Naive thymus-derived CD4-positive, alpha-beta T cell (primary cell): Measurements from ENCODE around the gene COBLL1. TPM values are rescaled to one million over a fixed set of nuclear protein-coding genes. Genes with fewer than 3 reads are reported as not detected.

Source experiments
- ATAC-seq: fragments of 150-1000 bp; cut with Tn5 transposase; 2 replicates; pipeline ENCODE4 v1.10.0; 2021; ENCODE audit warnings: mild to moderate bottlenecking, moderate library complexity
- CTCF ChIA-PET: fragments of 350-600 bp; sonication (Branson Sonifier 250); formaldehyde crosslinking; loops from one replicate; lab custom pipeline; 2021; ENCODE audit warnings: antibody characterized with exemption; lab: Charles Lee
- POLR2A ChIA-PET: fragments of 350-600 bp; sonication (Branson Sonifier 250); formaldehyde crosslinking; loops from one replicate; lab custom pipeline; 2021; ENCODE audit warnings: antibody characterized with exemption, inconsistent platforms; lab: Charles Lee
- DNase-seq, 9 donors: peaks; one replicate each; pipeline versions ENCODE4 v3.0.0 to v3.0.0-alpha.2; 2020 to 2022; ENCODE audit warnings: mixed read lengths in 1 of 9
- H3K27ac ChIP-seq: one replicate; pipeline ENCODE4 v1.7.0; 2013; ENCODE audit warnings: mild to moderate bottlenecking, low read depth, low read length, moderate library complexity
- H3K27me3 ChIP-seq, 2 donors: one replicate each; pipeline ENCODE4 v1.7.0; 2013; ENCODE audit warnings: low read length in 2 of 2, mild to moderate bottlenecking in 2 of 2, moderate library complexity in 2 of 2; ENCODE audit not compliant: control insufficient read depth in 2 of 2, insufficient read depth in 2 of 2
- H3K36me3 ChIP-seq, 3 experiments: 1 replicate in 2 of 3; 2 replicates in 1 of 3; pipeline ENCODE4 v1.7.0; 2013; ENCODE audit warnings: low read length in 3 of 3, mild to moderate bottlenecking in 3 of 3, moderate library complexity in 1 of 3; ENCODE audit not compliant: insufficient read depth in 3 of 3, control insufficient read depth in 2 of 3
- H3K4me1 ChIP-seq, 2 donors: one replicate each; pipeline ENCODE4 v1.7.0; 2013; ENCODE audit warnings: low read length in 2 of 2, mild to moderate bottlenecking in 2 of 2, moderate library complexity in 1 of 2; ENCODE audit not compliant: control insufficient read depth in 2 of 2, insufficient read depth in 2 of 2
- H3K4me3 ChIP-seq: 2 replicates; pipeline ENCODE4 v1.7.0; 2013; ENCODE audit warnings: mild to moderate bottlenecking, low read length
- H3K9me3 ChIP-seq, 3 experiments: 1 replicate in 2 of 3; 2 replicates in 1 of 3; pipeline ENCODE4 v1.7.0; 2013; ENCODE audit warnings: low read length in 3 of 3; ENCODE audit not compliant: control insufficient read depth in 2 of 3
- H3K27ac Mint-ChIP-seq, 9 donors: one replicate each; pipeline ENCODE4 v1.8.0; 2020 to 2022; ENCODE audit warnings: mixed read lengths in 9 of 9, mild to moderate bottlenecking in 8 of 9, moderate library complexity in 5 of 9, inconsistent platforms in 2 of 9
- H3K27me3 Mint-ChIP-seq, 5 donors: one replicate each; pipeline ENCODE4 v1.8.0; 2021 to 2022; ENCODE audit warnings: mixed read lengths in 5 of 5, mild to moderate bottlenecking in 1 of 5
- H3K36me3 Mint-ChIP-seq, 5 donors: one replicate each; pipeline ENCODE4 v1.8.0; 2020 to 2022; ENCODE audit warnings: mixed read lengths in 5 of 5, mild to moderate bottlenecking in 3 of 5, inconsistent platforms in 1 of 5
- H3K4me1 Mint-ChIP-seq, 7 donors: one replicate each; pipeline ENCODE4 v1.8.0; 2020 to 2022; ENCODE audit warnings: mixed read lengths in 7 of 7, mild to moderate bottlenecking in 3 of 7, inconsistent platforms in 1 of 7
- H3K4me3 Mint-ChIP-seq, 10 donors: one replicate each; pipeline ENCODE4 v1.8.0; 2020 to 2022; ENCODE audit warnings: mild to moderate bottlenecking in 10 of 10, mixed read lengths in 10 of 10, moderate library complexity in 6 of 10, inconsistent platforms in 2 of 10
- H3K9me3 Mint-ChIP-seq, 11 donors: one replicate each; pipeline ENCODE4 v1.8.0; 2020 to 2022; ENCODE audit warnings: mixed read lengths in 11 of 11, mild to moderate bottlenecking in 4 of 11, inconsistent platforms in 1 of 11, moderate library complexity in 1 of 11
- intact Hi-C, 2 donors: fragments of 100-400 bp; cut with micrococcal nuclease; formaldehyde crosslinking; loops; one replicate each; pipeline ENCODE4 v1.15.1; 2023
- polyA plus RNA-seq, 2 donors: library from polyadenylated mRNA; unstranded; fragments of 300-500 nt; fragmentation: Illumina TruSeq; gene quantifications; one replicate each; pipeline ENCODE4 v1.2.3, GENCODE V29; 2021
- total RNA-seq, 6 experiments: library from RNA in 5 of 6; stranded (reverse) in 5 of 6; gene quantifications; 1 replicate in 5 of 6; 2 replicates in 1 of 6; pipeline ENCODE4 v1.2.3 and lab custom pipeline; 2021 to 2026

COBLL1 gene
- total and polyA plus RNA-seq, 7 experiments from 2014 or later, result 0.22 to 8.0 (median 0.57) TPM; not detected in 2

- DNase-seq (no peak), ATAC-seq (no peak)
- CTCF ChIA-PET, result no interaction called here
- Mint-ChIP-seq H3K27me3 (no peaks in the 10 kb centered on the region), H3K4me3 (no peak overlapping the region), H3K36me3 (no peaks in the 10 kb centered on the region), H3K9me3 (peaks cover 0 to 13% (median 0%) of the 10 kb centered on the region in 11 donors), H3K4me1 (no peaks in the 10 kb centered on the region), H3K27ac (no peak overlapping the region)
- intact Hi-C loops, result no loop called here
- H3K4me3 ChIP-seq, result no peak overlapping the region
- no peaks in the 10 kb centered on the region for H3K9me3 ChIP-seq
- H3K27ac ChIP-seq, result no peak overlapping the region
- H3K4me1 ChIP-seq, result no peaks in the 10 kb centered on the region
- H3K27me3 ChIP-seq, result no peaks in the 10 kb centered on the region
- no peaks in the 10 kb centered on the region for H3K36me3 ChIP-seq
- POLR2A ChIA-PET, result no interaction called here
Observed at GRCh38 chr2:164677271-164677670, 164.4 kb downstream of the COBLL1 start.

DNA sequence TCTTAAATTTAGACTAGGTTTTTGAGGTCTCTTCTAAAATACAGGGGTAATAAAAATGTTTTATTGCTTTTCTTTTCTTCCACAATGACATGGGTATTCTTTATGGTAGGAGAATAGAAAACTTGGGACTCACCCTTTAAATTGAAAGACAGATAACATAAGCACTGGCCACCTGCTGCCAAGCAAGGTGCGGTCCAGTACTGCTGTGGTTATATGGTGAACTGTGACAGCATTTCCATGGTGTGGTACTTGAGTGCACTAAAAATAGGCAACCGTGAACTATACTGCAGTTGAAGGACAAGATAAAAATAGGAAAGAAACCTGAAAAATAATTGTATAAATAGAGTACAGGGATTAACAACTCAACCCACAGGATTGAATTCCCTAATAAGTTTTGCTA, 165.9 kb downstream of the COBLL1 start:
- no peak for ATAC-seq
- POLR2A ChIA-PET, result no interaction called here
- Mint-ChIP-seq H3K36me3 (no peaks in the 10 kb centered on the region), H3K4me1 (no peaks in the 10 kb centered on the region), H3K27me3 (no peaks in the 10 kb centered on the region), H3K4me3 (no peak overlapping the region), H3K27ac (no peak overlapping the region), H3K9me3 (peaks cover 0 to 13% (median 0%) of the 10 kb centered on the region in 11 donors)
- H3K27me3 ChIP-seq, result no peaks in the 10 kb centered on the region
- intact Hi-C loops, result no loop called here
- no peaks in the 10 kb centered on the region for H3K36me3 ChIP-seq
- CTCF ChIA-PET, result no interaction called here
- H3K4me3 ChIP-seq, result no peak overlapping the region
- DNase-seq, result no peak
- no peaks in the 10 kb centered on the region for H3K9me3 ChIP-seq
- H3K4me1 ChIP-seq, result no peaks in the 10 kb centered on the region
- H3K27ac ChIP-seq, result no peak overlapping the region

DNA sequence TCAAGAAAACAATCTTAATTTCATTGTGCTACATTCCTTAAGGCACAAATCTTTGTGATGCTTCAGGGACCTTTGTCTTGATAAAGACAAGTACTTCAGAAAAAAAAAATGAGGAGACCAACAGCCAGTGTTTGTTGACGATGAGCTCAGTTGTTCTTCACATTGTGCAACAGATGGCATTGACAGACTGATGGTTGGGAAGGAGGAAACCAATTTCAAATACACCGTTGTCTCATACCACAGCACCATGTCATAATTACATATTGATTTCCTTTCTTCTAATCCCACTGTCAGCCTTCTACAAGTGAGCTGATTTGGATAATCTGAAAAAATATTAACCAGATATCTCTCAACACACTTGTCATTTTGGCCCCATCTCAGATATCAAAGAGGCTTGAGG, 166.6 kb downstream of the COBLL1 start:
- DNase-seq (no peak), ATAC-seq (no peak)
- Mint-ChIP-seq H3K4me3 (no peak overlapping the region), H3K9me3 (peaks cover 0 to 13% (median 0%) of the 10 kb centered on the region in 11 donors), H3K4me1 (no peaks in the 10 kb centered on the region), H3K36me3 (no peaks in the 10 kb centered on the region), H3K27me3 (no peaks in the 10 kb centered on the region), H3K27ac (no peak overlapping the region)
- ChIA-PET POLR2A (no interaction called here), CTCF (no interaction called here)
- no peaks in the 10 kb centered on the region for H3K27me3 ChIP-seq
- intact Hi-C loops, result no loop called here
- H3K27ac ChIP-seq, result no peak overlapping the region
- H3K4me3 ChIP-seq, result no peak overlapping the region
- H3K36me3 ChIP-seq, result no peaks in the 10 kb centered on the region
- no peaks in the 10 kb centered on the region for H3K4me1 ChIP-seq
- no peaks in the 10 kb centered on the region for H3K9me3 ChIP-seq

GRCh38 chr2:164671664-164672396, 169.8 kb downstream of the COBLL1 start:
- Histone ChIP-seq H3K27me3 (no peaks in the 10 kb centered on the region), H3K4me1 (no peaks in the 10 kb centered on the region), H3K9me3 (no peaks in the 10 kb centered on the region), H3K27ac (no peak overlapping the region), H3K4me3 (no peak overlapping the region), H3K36me3 (no peaks in the 10 kb centered on the region)
- ChIA-PET CTCF (no interaction called here), POLR2A (no interaction called here)
- no peak for ATAC-seq
- DNase-seq, result no peak
- Mint-ChIP-seq H3K36me3 (no peaks in the 10 kb centered on the region), H3K27me3 (no peaks in the 10 kb centered on the region), H3K27ac (no peak overlapping the region), H3K4me1 (no peaks in the 10 kb centered on the region), H3K4me3 (no peak overlapping the region), H3K9me3 (peaks cover 0 to under 1% (median 0%) of the 10 kb centered on the region in 11 donors)
- intact Hi-C loops, result no loop called here

GRCh38 chr2:164669291-164669690, 172.3 kb downstream of the COBLL1 start:
- H3K27me3 ChIP-seq, result no peaks in the 10 kb centered on the region
- H3K27ac ChIP-seq, result no peak overlapping the region
- Mint-ChIP-seq H3K36me3 (no peaks in the 10 kb centered on the region), H3K4me1 (no peaks in the 10 kb centered on the region), H3K27ac (no peak overlapping the region), H3K4me3 (no peak overlapping the region), H3K9me3 (peaks cover 0 to 6% (median 0%) of the 10 kb centered on the region in 11 donors), H3K27me3 (no peaks in the 10 kb centered on the region)
- ATAC-seq (no peak), DNase-seq (no peak)
- intact Hi-C loops, result no loop called here
- H3K4me1 ChIP-seq, result no peaks in the 10 kb centered on the region
- H3K9me3 ChIP-seq, result no peaks in the 10 kb centered on the region
- H3K4me3 ChIP-seq, result no peak overlapping the region
- POLR2A ChIA-PET, result no interaction called here
- no peaks in the 10 kb centered on the region for H3K36me3 ChIP-seq
- CTCF ChIA-PET, result no interaction called here

DNA sequence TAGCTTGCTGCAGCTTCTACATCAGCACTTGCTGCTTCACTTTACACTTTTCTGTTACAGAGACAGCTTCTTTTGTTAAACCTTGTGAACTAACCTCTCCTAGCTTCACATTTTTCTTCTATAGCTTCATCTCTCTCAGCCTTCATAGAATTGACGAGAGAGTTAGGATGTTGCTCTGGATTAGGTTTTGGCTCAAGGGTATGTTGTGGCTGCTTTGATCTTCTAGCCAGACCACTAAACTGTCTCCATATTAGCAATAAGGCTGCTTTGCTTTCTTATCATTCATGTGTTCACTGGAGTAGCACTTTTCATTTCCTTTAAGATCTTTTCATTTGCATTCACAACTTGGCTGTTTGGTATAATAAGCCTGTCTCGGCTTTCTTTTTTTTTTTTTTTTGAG, 174.1 kb downstream of the COBLL1 start:
- Histone ChIP-seq H3K9me3 (no peaks in the 10 kb centered on the region), H3K4me3 (no peak overlapping the region), H3K36me3 (no peaks in the 10 kb centered on the region), H3K27ac (no peak overlapping the region), H3K27me3 (no peaks in the 10 kb centered on the region), H3K4me1 (no peaks in the 10 kb centered on the region)
- DNase-seq (no peak), ATAC-seq (no peak)
- no peak overlapping the region for H3K4me3 Mint-ChIP-seq
- H3K27me3 Mint-ChIP-seq, result no peaks in the 10 kb centered on the region
- POLR2A ChIA-PET, result no interaction called here
- CTCF ChIA-PET, result no interaction called here
- H3K9me3 Mint-ChIP-seq, result peaks cover 0 to 11% (median 0%) of the 10 kb centered on the region in 11 donors
- H3K36me3 Mint-ChIP-seq, result no peaks in the 10 kb centered on the region
- H3K4me1 Mint-ChIP-seq, result no peaks in the 10 kb centered on the region
- intact Hi-C loops, result no loop called here
- no peak overlapping the region for H3K27ac Mint-ChIP-seq

- ChIA-PET CTCF (no interaction called here), POLR2A (no interaction called here)
- intact Hi-C loops, result no loop called here
- Mint-ChIP-seq H3K27ac (no peak overlapping the region), H3K9me3 (peaks cover 0 to 11% (median 0%) of the 10 kb centered on the region in 11 donors), H3K36me3 (no peaks in the 10 kb centered on the region), H3K4me3 (no peak overlapping the region), H3K4me1 (no peaks in the 10 kb centered on the region), H3K27me3 (no peaks in the 10 kb centered on the region)
- Histone ChIP-seq H3K27me3 (no peaks in the 10 kb centered on the region), H3K27ac (no peak overlapping the region), H3K4me3 (no peak overlapping the region), H3K9me3 (no peaks in the 10 kb centered on the region), H3K36me3 (no peaks in the 10 kb centered on the region), H3K4me1 (no peaks in the 10 kb centered on the region)
- ATAC-seq, result no peak
- no peak for DNase-seq
Observed at GRCh38 chr2:164664070-164664469, 177.6 kb downstream of the COBLL1 start.
